Activated B cell treated with CpG ODN at 0.5 μM for 24 hours (primary cell): ENCODE data around the gene NEAT1. TPM values are rescaled to one million over a fixed set of nuclear protein-coding genes. Genes with fewer than 3 reads are reported as not detected.
A peak's percentile ranks its signal among the peaks of the same experiment; 100 is the strongest.

Source experiments
- ATAC-seq: fragments of 200-7000 bp; cut with Tn5 transposase; one replicate; pipeline ENCODE4 v1.10.0; 2021; ENCODE audit warnings: low read depth, mild to moderate bottlenecking, moderate library complexity
- CTCF ChIA-PET: fragments of 350-600 bp; sonication (Branson Sonifier 250); formaldehyde crosslinking; loops from one replicate; lab custom pipeline; 2021; ENCODE audit warnings: antibody characterized with exemption; lab: Charles Lee
- POLR2A ChIA-PET: fragments of 350-600 bp; sonication (Branson Sonifier 250); formaldehyde crosslinking; loops from one replicate; lab custom pipeline; 2021; ENCODE audit warnings: antibody characterized with exemption; lab: Charles Lee
- DNase-seq: peaks from one replicate; pipeline ENCODE4 v3.0.0; 2022
- H3K27ac Mint-ChIP-seq: one replicate; pipeline ENCODE4 v1.8.0; 2020; ENCODE audit warnings: mixed read lengths
- H3K27me3 Mint-ChIP-seq: one replicate; pipeline ENCODE4 v1.8.0; 2021; ENCODE audit warnings: mixed read lengths
- H3K36me3 Mint-ChIP-seq: one replicate; pipeline ENCODE4 v1.8.0; 2021; ENCODE audit warnings: low read depth, mixed read lengths
- H3K4me1 Mint-ChIP-seq: one replicate; pipeline ENCODE4 v1.8.0; 2021; ENCODE audit warnings: mixed read lengths
- H3K4me3 Mint-ChIP-seq: one replicate; pipeline ENCODE4 v1.8.0; 2020; ENCODE audit warnings: mild to moderate bottlenecking, mixed read lengths
- H3K9me3 Mint-ChIP-seq: one replicate; pipeline ENCODE4 v1.8.0; 2020; ENCODE audit warnings: mixed read lengths
- CTCF ChIP-seq: fragments of 200-600 bp; IDR thresholded peaks from one replicate; pipeline ENCODE4 v1.8.0; 2022; ENCODE audit warnings: antibody characterized with exemption, mild to moderate bottlenecking
- intact Hi-C: fragments of 100-400 bp; cut with micrococcal nuclease; formaldehyde crosslinking; loops from one replicate; pipeline ENCODE4 v1.15.1; 2024
- total RNA-seq: library from RNA; stranded (reverse); gene quantifications from 2 replicates; pipeline ENCODE4 v1.2.3, GENCODE V29; 2022

The NEAT1 gene
- total RNA-seq, 1 donor from 2014 or later = 699 TPM

DNA sequence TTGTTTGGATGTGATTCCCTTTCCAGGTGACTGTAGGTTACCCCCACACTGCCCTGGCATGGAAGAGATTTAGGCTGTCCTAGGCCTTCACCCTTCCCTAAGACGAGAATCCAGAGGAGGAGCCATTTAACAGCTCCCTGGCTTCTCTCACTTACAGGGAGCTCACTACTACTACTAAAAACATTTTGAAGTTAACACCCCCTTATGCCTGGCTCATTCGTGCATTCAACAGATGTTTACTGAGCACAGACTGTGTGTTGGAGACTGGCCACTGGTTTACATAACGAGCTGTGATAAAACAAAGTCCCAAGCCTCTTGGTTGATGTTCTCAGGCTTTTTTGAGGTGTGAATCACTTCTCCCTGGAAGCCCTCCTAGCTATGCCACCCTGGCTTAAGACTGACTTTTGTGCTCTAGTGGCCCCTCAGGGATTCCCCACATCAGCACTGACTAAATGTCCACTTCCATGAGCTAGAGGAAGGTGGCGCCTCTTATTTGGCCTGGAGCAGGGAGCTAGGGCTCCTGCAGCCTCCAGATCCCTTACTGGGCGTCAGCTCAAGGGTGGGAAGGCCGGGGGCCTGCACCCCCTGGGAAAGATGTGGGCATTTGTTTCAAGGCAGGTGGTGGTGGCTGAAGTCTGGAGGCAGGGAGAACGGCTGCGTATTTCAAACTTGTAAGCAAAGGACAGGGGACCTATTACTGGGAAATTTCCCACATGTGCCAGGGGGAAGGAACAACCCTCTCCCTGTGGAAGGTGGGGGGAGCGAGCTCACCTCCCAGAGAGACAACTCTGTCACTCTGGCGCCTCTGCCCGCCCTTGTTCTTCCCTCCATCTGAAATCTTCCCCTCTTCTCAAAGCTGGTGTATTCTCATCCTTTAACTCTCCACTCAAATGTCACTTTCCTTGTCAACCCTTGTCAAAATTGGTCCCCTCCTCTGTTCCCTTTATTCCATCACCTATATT lies 56.9 kb downstream of the NEAT1 start:
- CTCF ChIA-PET = interaction anchor here (0.8 to 1.9 kb wide), 5 partner anchors 9 to 101 kb away, joined by 3 to 13 read pairs (median 4); partner anchors contain the start of gene MALAT1
- POLR2A ChIA-PET = interaction anchor here (1.0 to 25.9 kb wide), 6 partner anchors 15 to 72 kb away, joined by 3 to 1949 read pairs (median 38); partner anchors contain the start of genes MALAT1 and NEAT1
- TF ChIP-seq CTCF = no peak
- DNase-seq (no peak), ATAC-seq (no peak)
- Mint-ChIP-seq H3K4me1 (peaks cover 17% of the 10 kb centered on the region), H3K4me3 (no peak overlapping the region), H3K9me3 (no peaks in the 10 kb centered on the region), H3K27ac (no peak overlapping the region), H3K27me3 (no peaks in the 10 kb centered on the region), H3K36me3 (peaks cover 4% of the 10 kb centered on the region)
- intact Hi-C loops = no loop called here

DNA sequence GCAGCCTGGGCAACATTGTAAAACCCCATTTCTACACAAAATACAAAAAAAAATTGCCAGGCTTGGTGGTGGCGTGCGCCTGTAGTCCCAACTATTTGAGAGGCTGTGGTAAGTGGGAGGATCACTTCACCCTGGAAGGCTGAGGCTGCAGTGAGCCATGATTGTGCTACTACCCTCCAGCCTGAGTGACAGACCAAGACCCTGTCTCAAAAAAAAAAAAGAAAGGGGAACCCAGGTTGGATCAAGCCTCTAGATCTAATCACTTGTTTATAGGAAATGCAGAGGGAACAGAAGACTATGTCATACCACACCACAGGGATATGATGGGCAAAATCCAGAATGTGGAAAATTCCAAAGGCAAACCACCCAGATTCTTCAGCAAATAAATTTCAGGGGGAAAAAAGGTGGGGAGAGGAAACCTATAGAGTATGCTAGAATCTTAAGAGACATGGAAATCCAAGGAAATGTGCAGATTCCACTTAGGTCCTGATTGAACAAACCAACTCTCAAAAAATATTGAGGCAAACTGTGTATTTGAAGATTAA lies 59.8 kb downstream of the NEAT1 start:
- intact Hi-C loops = no loop called here
- Mint-ChIP-seq H3K4me3 (no peak overlapping the region), H3K9me3 (no peaks in the 10 kb centered on the region), H3K27me3 (no peaks in the 10 kb centered on the region), H3K4me1 (peaks cover 15% of the 10 kb centered on the region), H3K27ac (no peak overlapping the region), H3K36me3 (no peaks in the 10 kb centered on the region)
- ChIA-PET CTCF (no interaction called here), POLR2A (interaction anchor here (0.5 to 25.9 kb wide), 5 partner anchors 16 to 124 kb away, joined by 5 to 1949 read pairs (median 313); partner anchors contain the start of genes MALAT1 and NEAT1)
- ATAC-seq = no peak
- no peak for DNase-seq
- no peak for TF ChIP-seq CTCF

DNA sequence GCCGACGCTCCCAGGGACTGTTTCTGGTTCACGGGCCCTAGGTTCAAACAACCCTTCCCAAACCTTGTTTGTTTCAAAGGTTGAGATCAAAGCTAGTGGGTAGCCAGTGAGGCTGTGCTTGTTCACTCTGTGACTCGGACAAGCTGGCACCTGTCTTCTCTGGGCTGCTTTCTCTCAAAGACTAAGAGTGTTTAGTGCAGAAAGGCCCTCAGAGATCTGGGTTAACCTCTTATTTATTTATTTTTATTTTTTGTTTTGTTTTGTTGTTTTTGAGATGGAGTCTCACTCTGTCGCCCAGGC lies 63.3 kb downstream of the NEAT1 start:
- no peaks in the 10 kb centered on the region for H3K9me3 Mint-ChIP-seq
- ChIA-PET CTCF (interaction anchor here (1.6 kb wide), 1 partner anchor 11 kb away, joined by 4 read pairs; no protein-coding TSS in a partner anchor), POLR2A (interaction anchor here (1.4 to 26.3 kb wide), 7 partner anchors 16 to 103 kb away, joined by 3 to 1949 read pairs (median 42); partner anchors contain the start of genes MALAT1, NEAT1 and SLC25A45)
- no peak for ATAC-seq
- intact Hi-C loops = no loop called here
- H3K4me1 Mint-ChIP-seq = peaks cover 30% of the 10 kb centered on the region
- no peak overlapping the region for H3K4me3 Mint-ChIP-seq
- no peaks in the 10 kb centered on the region for H3K36me3 Mint-ChIP-seq
- H3K27ac Mint-ChIP-seq = no peak overlapping the region
- TF ChIP-seq CTCF = no peak
- H3K27me3 Mint-ChIP-seq = no peaks in the 10 kb centered on the region
- no peak for DNase-seq

DNA sequence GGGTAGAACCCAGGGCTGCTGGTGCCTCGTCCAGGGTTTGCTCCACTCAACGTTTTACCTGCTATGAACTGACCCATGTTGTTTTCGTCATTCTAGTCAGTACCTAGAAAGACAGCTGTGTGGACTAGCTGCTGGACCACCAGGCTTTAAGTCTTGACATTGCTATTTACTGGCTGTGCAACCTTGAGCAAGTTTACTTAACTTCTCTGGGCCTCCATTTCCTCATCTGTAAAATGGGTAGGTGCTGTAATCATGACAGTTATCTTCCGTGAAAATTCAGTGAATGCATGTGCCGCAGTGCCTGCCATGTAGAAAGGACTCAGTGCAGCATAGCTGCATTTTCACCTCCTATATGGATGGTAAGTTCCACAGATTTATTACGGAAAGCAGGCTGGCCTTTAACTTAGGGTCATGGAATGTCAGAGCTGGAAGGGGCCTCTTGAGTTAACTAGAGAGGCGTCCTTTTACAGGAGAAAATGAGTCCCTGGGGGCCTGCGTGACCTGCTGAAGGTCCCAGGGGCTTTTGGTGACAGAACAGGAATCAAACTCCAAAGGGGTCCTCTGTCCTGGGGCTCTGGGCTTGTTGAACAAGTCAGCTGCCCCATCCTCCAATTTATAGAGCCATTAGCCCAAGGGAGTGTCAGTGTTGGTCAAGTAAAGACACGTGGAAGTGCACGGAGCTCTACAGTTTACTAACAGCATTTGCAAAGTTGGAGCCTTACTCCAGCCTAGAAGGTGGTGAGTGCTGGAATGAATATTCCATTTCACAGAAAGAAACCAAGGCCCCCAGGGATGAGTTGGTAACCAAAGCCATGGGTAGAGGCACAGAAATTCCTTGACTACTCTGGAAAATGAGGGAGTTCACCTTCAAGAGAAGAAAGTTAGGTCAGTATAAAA lies 64.2 kb downstream of the NEAT1 start:
- intact Hi-C loops = no loop called here
- H3K27me3 Mint-ChIP-seq = no peaks in the 10 kb centered on the region
- H3K4me1 Mint-ChIP-seq = peaks cover 40% of the 10 kb centered on the region
- DNase-seq (no peak), ATAC-seq (no peak)
- no peaks in the 10 kb centered on the region for H3K9me3 Mint-ChIP-seq
- POLR2A ChIA-PET = interaction anchor here (0.6 to 26.3 kb wide), 9 partner anchors 17 to 104 kb away, joined by 3 to 1949 read pairs (median 22); partner anchors contain the start of genes MALAT1, NEAT1 and SLC25A45
- TF ChIP-seq CTCF = no peak
- H3K36me3 Mint-ChIP-seq = no peaks in the 10 kb centered on the region
- H3K27ac Mint-ChIP-seq = peak overlapping the region; percentile 82
- peak overlapping the region; percentile 24 for H3K4me3 Mint-ChIP-seq
- CTCF ChIA-PET = interaction anchor here (1.0 to 2.5 kb wide), 3 partner anchors 8 to 20 kb away, joined by 3 to 11 read pairs (median 4); no protein-coding TSS in a partner anchor
